GM18873 (cell line): ENCODE data around the gene AP4M1.

ENCODE experiments used
- ATAC-seq: cut with Tn5 transposase; IDR thresholded peaks from one replicate; pipeline ENCODE4 v1.9.1; 2021; ENCODE audit warnings: mild to moderate bottlenecking, moderate library complexity, moderate number of reproducible peaks; ENCODE audit not compliant: unreplicated experiment, low FRiP score

Gene AP4M1

DNA sequence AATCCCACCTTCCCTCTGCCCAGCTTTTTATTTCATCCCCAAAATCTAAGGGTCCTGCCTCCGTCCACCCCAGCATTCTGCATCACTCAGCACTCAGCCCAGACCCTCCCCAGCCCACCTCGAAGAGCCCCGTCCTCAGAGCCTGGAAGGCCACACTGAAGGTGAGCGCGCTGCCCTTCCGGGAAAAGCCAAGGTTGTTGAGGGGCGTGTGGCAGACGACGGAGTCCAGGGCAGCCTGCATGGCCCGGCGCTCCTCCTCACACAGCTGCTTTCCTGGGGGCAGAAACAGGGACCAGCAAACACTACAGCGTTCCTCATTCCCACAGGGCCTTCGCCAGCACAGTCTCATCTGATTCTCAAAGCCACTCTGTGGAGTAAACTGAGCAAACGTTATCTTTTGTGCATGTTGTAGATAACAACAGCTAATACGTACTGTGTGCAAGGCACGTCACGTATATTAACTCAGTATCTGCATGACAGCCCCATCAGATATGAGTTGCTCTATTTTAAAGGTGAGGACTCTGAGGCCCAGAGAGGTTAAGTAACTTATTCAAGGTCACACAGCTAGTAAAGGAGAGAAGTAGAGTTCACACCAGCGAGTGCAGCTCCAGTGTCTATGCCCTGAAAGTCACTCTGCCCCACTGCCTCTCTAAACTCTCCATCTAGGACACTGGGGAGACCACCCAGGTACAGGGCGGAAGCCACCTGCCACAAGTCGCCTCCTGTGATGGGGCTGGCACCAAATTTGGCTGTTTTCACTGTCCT, 54.3 kb downstream of the AP4M1 start:
- no peak for ATAC-seq

DNA sequence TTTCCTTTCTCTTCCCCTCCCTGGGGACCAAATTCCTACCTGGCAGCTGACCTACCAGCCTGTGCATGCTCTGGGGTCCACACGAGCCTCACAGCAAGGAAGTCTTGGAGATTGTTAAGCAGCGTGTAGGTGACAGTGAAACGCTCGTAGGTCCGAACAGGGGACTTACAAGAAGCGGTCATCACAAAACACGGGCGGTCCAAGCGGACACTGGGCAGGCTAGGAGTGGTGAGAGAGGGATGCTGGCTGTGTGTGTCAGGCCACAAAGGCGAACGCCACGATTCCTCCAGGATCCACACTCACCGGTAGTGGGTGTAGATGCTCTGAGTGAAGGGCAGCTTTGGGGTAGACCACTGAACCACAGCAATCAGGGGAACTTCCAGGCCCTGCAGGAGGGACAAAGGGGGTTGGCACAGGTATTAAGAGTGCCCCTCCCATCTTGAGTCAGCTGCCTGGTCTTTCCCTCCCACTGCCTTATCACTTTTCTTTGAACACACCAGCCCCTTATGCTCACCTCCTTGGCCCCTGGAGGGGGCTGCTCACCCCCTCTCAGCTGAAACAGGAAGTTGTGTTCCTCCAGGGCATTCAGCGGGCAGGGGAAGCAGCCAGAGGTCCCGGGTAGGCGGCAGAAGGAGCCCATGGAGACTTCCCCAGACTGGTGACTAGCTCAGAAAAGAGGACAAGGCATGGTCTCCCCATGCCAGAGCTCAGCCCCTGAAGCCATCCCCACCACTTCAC, 55.1 kb downstream of the AP4M1 start:
- ATAC-seq = no peak

DNA sequence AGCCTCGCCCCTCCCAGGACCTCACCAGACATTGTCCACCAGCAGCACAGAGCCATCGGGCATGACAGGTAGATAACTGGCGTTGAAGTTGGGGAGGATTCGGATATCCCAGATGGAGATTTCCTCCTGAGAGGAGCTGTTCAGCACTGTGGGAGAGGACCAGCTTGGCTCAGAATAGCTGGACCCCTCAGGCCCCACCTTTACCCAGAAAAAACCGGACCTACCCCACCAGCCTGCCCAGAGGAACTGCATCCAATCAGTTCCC, 55.6 kb downstream of the AP4M1 start:
- no peak for ATAC-seq

DNA sequence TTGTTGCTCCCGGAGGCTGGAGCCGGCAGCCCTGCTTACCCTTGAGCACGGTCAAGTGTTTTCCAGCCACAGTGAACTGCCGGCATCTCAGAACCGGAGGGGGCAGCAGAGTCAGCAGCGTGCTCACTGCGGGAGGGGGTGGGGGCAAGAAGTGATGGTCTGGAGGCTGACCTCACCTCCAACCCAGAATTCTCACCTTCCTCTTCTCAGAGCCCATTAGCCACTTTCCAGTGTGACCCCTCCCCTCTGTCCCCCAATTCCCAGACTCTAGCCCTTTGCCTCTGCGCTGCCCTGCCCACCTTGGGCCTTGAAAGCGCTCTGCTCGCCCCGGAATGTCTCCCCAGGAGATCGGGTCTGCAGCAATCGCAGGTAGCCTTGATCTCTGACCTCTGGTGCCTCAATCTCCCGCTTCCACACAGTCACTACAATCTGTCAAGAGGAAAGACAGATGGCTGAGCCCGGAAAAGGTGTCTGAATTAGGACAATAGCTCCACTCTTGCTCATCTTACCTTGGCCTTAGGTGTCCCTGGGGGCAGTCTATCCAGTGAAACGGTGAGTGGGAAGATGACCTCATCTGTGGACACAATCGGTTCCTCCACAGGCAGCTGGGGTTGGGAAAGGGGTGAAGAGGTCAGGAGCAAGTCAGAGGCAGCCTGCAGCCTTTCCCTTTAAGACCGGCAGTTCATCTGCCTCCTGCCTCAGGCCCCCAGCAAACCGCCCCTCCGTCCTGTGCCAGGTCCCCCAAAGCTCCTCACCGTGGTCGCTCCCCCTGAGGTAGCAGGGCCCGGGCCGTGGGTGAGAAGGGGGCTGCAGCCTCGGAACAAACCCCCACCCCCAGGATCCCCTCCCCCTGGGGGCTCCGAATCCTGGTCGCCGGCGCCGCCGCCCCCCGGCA, 56.1 kb downstream of the AP4M1 start:
- no peak for ATAC-seq
